Measurements from ENCODE around the gene FAM217B. TPM values are rescaled to one million over a fixed set of nuclear protein-coding genes. Genes with fewer than 3 reads are reported as not detected.

FAM217B gene
- total RNA-seq, 1 donor from 2014 or later = 10.8 TPM

- Histone ChIP-seq H3K4me3 (ENCODE audit: low read depth, low read length) (no peak overlapping the region), H3K27me3 (ENCODE audit: control insufficient read depth, insufficient read depth, low read length) (peaks cover 2% of the 10 kb centered on the region)
Measured at GRCh38 chr20:59962155-59962554, 22.0 kb downstream of the FAM217B start.

DNA sequence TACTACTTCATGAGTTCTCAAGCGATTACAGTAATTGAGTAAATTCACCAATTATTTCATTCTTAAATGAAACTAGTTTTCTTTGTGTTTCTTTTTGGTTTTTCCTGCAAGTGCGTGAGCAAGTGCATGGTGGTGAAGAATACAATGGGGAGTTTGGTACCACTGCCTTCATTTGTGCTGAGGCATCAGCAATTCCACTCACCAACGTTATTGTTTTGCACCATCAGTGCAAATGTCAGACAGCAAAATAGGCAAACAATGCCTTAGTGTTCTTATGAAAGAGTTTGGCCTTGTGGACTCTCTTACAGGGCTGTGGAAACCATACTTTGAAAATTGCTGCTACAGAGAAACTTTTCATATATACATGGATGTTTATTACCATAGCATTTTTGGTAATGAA is 26.2 kb downstream of the FAM217B start:
- Histone ChIP-seq H3K27me3 (ENCODE audit: control insufficient read depth, insufficient read depth, low read length) (no peaks in the 10 kb centered on the region), H3K36me3 (ENCODE audit: control insufficient read depth, insufficient read depth, low read length) (no peaks in the 10 kb centered on the region), H3K4me3 (ENCODE audit: low read depth, low read length) (no peak overlapping the region)
- TF ChIP-seq CTCF (IDR thresholded peaks at IDR 0.05; ENCODE audit: insufficient read depth, low read length, poor library complexity, severe bottlenecking) = no peak
- no peak for DNase-seq (ENCODE audit: low read depth)

More at GRCh38 chr20:59962155-59962554, 22.0 kb downstream of the FAM217B start:
- no peaks in the 10 kb centered on the region for H3K36me3 ChIP-seq (ENCODE audit: control insufficient read depth, insufficient read depth, low read length)
- TF ChIP-seq CTCF (IDR thresholded peaks at IDR 0.05; ENCODE audit: insufficient read depth, low read length, poor library complexity, severe bottlenecking) = no peak
- no peak for DNase-seq (ENCODE audit: low read depth)

DNA sequence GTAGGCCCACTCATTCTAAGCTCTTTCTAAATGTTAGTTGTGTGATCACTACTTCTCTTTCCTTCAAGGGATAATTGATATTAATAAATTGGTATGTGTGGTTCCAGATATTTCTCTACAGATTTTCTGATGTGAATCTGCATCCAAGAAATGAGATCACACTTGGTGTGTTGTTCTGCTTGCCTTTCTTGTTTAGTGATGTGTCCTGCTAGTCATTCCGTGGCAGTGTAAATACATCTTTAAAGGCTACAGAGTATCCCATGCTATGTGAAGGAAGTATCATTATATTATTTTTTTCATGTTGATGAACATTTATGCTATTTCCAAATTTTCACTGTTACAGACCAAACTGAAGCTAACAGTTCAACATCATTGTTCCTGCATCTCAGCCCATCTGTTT is 31.2 kb downstream of the FAM217B start:
- no peak overlapping the region for H3K4me3 ChIP-seq (ENCODE audit: low read depth, low read length)
- DNase-seq (ENCODE audit: low read depth) = no peak
- H3K36me3 ChIP-seq (ENCODE audit: control insufficient read depth, insufficient read depth, low read length) = no peaks in the 10 kb centered on the region
- H3K27me3 ChIP-seq (ENCODE audit: control insufficient read depth, insufficient read depth, low read length) = no peaks in the 10 kb centered on the region
- TF ChIP-seq CTCF (IDR thresholded peaks at IDR 0.05; ENCODE audit: insufficient read depth, low read length, poor library complexity, severe bottlenecking) = no peak

DNA sequence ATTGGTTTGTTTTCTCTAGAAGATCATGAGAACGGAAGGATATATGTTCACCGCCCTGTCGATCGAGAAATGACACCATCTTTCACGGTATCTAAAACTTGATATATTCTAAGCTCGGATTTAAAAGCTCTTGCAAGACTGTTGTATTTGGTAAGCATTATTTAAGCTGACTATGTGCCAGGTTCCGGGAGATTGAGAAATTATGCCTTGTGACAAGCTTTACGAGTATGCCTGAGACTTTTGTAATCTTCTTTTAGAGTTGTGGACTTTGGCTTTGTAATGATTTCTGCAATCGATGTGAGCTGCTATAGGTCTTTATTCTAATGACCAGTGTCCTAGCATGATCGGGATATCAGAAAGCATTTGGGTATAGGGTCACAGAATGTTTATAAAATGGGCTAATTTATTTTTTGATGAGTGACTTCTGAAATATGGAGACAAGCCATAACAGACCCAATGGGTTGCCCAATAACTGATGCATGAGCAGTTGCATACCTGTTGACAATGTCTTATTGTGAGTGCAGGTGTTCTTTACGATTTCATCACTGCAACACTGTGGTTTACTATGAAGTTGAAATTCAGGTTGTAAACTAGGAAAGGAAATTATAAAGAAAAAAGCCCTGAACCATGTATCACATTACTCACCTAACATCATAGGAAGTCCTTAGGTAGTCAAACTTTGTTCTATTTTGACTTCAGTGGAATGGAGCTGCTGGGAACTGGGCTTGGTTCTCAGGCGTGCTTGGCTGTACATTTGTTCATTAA is 32.0 kb downstream of the FAM217B start:
- no peak for DNase-seq (ENCODE audit: low read depth)
- Histone ChIP-seq H3K27me3 (ENCODE audit: control insufficient read depth, insufficient read depth, low read length) (no peaks in the 10 kb centered on the region), H3K36me3 (ENCODE audit: control insufficient read depth, insufficient read depth, low read length) (no peaks in the 10 kb centered on the region), H3K4me3 (ENCODE audit: low read depth, low read length) (no peak overlapping the region)
- no peak for TF ChIP-seq CTCF (IDR thresholded peaks at IDR 0.05; ENCODE audit: insufficient read depth, low read length, poor library complexity, severe bottlenecking)

GRCh38 chr20:59976156-59976782 is 36.1 kb downstream of the FAM217B start:
- Histone ChIP-seq H3K4me3 (ENCODE audit: low read depth, low read length) (no peak overlapping the region), H3K36me3 (ENCODE audit: control insufficient read depth, insufficient read depth, low read length) (no peaks in the 10 kb centered on the region), H3K27me3 (ENCODE audit: control insufficient read depth, insufficient read depth, low read length) (no peaks in the 10 kb centered on the region)
- DNase-seq (ENCODE audit: low read depth) = no peak
- TF ChIP-seq CTCF (IDR thresholded peaks at IDR 0.05; ENCODE audit: insufficient read depth, low read length, poor library complexity, severe bottlenecking) = no peak
